Lung microvascular endothelial cell (primary cell): ENCODE measurements around the gene TMEM43. TPM values are rescaled to one million over a fixed set of nuclear protein-coding genes. Genes with fewer than 3 reads are reported as not detected.
"Not testable (repeated sequence)": the region's sequence is repeated elsewhere in the genome, so short reads cannot be mapped to it uniquely, and the experiment has no call there.

Source experiments
- DNase-seq, 2 donors: peaks; one replicate each; pipeline versions ENCODE4 v3.0.0 to v3.0.0-alpha.2; 2010; ENCODE audit warnings: low read depth in 2 of 2
- total RNA-seq: library from RNA; depleted of rRNA; stranded (reverse); fragments of >200 nt; gene quantifications from 2 replicates; pipeline ENCODE4 v1.2.1, GENCODE V29; 2014

The TMEM43 gene, protein sequence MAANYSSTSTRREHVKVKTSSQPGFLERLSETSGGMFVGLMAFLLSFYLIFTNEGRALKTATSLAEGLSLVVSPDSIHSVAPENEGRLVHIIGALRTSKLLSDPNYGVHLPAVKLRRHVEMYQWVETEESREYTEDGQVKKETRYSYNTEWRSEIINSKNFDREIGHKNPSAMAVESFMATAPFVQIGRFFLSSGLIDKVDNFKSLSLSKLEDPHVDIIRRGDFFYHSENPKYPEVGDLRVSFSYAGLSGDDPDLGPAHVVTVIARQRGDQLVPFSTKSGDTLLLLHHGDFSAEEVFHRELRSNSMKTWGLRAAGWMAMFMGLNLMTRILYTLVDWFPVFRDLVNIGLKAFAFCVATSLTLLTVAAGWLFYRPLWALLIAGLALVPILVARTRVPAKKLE
- total RNA-seq = 54.9 and 87.3 TPM in 2 replicates

DNA sequence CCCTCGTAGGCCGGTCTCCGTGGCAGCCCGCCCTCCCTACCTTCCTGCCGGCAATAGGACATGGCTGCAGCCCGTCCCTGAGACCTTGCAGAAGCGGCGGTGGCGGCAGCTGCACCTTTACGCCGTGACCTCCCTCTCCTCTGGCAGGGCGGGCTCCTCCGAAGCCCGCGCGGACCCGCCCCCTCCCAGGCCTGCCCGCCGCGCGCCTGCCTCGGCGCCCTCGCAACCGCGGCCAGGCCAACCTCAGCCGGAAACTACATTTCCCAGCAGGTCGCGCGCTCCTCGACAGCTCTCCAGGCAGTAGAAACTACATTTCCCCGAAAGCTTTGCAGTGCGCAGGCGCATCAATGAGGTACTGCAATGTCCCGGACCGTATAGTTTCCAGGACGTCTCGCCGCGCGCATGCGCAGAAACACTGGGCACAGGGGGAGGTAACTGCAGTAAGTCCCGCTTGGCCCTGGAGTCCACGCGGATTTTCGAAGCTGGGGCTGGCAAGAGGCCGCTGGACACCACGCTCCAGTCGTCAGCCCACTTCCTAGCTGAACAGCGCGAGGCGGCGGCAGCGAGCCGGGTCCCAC, at the start of gene TMEM43, which contains the start of gene CHCHD4:
Gene TMEM43 (plus strand): TSS at position 438 of the 578 bp plus-strand sequence. CDS start 142 bp downstream, outside the sequence.
Gene CHCHD4 (minus strand): TSS at position 256 of the 578 bp plus-strand sequence. CDS start 194 bp downstream, at position 62.
- DNase-seq = peak; percentile 99

DNA sequence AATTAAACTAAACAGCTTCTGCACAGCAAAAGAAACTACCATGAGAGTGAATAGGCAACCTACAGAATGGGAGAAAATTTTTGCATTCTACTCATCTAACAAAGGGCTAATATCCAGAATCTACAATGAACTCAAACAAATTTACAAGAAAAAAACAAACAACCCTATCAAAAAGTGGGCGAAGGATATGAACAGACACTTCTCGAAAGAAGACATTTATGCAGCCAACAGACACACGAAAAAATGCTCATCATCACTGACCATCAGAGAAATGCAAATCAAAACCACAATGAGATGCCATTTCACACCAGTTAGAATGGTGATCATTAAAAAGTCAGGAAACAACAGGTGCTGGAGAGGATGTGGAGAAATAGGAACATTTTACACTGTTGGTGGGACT, 49.6 kb upstream of the TMEM43 start:
- not testable (repeated sequence) for DNase-seq

DNA sequence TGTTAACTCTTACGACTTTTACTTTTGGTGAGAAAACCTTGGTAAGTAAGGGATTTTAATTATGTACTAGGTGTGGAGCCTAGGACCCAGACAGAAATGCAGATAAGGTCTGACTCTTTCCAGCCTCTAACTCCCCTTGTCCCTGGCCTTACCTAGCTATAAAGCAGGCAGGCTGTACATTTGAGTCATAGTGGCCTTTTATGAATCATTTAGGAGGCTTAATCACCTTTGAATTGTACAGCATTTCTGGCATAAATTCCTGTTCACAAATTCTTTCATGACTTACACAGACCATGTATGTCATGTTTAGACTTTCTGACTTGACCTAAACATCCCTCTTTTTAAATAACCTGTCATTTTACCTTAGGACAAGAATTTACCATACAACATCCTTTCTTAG, 47.5 kb upstream of the TMEM43 start:
- no peak for DNase-seq

DNA sequence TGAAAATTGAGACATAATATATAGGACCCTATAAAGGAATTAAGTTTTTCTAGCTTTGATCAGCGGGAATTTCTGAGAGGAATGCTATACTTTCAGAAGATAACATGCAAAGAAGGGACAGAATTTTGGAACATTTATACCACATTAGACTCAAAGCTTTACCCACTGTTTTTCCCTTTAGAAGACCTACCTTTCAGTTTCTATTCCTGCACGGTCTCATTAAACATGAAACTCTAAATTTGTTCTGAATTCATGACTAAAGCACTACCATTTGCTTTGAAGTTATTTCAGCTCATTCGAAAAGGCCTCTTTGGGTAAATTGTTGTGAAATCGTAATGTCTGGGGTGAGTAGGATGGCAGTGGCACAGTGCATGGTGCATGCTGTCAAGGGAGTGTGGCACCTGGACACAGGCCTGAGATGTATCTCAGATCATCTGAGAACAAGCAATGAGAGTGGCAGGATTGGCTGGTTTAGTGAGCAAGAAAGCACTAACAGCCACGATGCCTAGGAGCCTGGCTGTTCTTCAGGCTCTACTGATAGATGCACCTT, 42.7 kb upstream of the TMEM43 start:
- no peak for DNase-seq

DNA sequence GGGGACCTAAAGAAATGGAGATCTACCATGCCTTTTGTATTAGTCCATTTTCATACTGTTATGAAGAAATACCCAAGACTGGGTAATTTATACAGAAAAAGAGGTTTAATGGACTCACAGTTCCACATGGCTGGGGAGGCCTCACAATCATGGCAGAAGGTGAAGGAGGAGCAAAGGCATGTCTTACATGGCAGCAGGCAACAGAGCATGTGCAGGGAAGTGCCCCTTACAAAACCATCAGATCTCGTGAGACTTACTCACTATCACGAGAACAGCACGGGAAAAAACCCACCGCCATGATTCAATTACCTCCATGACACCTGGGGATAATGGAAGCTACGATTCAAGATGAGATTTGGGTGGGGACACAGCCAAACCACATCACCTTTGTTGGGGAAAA, 37.4 kb upstream of the TMEM43 start:
- DNase-seq = not testable (repeated sequence)

DNA sequence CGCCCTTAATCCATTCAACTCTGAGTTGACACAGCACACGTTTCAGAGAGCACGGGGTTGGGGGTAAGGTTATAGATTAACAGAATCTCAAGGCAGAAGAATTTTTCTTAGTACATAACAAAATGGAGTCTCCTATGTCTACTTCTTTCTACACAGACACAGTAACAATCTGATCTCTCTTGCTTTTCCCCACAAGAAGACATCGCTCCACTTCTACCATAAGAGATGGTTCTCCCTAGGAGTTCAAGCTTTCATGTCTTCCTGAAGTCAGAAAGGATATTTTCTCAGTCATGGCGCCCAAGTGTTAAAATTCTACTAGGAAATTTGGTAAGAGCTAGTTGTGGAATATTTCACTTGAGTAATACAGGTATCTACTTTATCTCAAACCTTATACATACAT, 32.9 kb upstream of the TMEM43 start:
- not testable (repeated sequence) for DNase-seq

DNA sequence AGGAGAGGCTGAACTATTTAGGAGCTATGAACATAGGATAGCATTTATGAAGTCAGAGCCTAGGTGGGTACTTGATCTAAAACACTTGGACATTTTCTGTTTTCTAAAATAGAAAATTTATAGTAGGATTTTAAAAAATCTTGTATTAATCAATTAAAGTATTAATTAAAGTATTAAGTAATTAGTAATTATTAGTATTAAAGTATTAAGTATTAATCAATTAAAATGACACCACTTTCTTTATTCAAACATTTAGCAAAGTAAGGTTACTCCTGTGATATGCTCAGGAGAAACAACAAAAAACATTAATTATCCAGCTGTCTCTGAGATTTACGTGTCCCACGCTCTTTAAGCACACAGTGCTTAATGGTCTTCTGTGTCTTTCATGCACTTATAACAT, 32.4 kb upstream of the TMEM43 start:
- DNase-seq = no peak

DNA sequence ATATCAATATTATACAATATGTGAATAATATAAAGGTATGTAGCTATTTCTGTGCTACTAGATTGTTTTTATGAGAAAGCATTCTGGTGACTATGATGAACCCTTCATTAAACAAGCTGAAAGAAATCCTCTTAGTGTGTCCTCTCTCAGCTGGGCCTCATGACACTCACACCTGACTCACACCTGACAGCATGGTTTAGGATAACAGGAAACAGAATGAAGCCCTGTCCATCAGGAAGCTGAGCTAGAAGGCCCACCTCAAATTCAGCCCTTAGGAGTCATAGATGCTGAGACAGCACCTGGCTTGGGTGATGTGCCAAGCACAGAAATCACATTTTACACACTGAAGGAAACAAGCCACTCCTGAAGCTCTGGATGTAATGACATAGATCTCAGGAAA, 31.0 kb upstream of the TMEM43 start:
- no peak for DNase-seq

DNA sequence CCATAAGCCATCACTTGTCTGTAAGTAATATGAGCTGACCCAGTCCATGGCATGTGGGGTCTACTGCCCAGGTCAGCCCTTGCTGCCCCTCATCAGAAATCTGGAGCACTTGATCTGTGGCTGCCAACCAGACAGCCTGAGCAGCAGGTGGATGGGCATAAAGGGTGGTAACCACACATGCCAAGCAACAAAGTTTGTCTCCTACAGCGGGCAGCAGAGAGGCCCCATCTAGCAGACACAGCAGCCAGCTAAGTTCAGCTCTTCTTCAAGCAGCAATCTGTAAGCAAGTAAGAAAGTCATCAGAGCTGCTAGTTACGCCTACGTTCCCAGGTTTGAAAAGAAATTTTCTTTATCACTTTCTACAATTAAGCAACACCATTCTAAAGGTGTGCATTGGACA, 28.1 kb upstream of the TMEM43 start:
- no peak for DNase-seq

DNA sequence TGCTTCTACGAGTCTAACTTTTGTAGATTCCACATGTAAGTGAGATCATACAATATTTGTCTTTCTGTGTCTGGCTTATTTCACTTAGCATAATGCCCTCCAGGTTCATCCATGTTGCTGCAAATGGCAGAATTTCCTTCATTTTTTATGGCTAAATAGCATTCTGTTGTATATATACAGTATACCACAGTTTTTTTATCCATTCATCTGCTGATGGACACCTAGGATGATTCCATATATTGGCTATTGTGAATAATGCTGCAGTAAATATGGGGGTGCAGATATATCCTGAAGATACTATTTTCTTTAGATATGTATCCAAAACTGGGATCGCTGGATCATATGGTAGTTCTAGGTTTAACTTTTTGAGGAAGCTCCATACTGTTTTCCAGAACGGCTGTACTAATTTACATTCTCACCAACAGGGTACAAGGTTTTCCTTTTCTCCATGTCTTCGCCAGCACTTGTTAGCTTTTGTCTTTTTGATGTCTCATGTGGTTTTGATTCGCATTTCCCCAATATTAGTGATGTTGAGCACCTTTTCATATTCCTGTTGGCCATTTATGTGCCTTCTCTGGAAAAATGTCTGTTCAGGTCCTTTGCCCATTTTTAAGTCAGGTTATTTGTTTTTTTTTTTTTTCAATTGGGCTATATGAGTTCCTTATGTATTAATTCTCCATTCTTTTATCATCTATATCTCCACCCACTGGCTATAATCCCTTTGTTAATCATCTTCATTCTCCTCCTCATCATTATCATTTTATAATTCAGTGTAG, 27.0 kb upstream of the TMEM43 start:
- DNase-seq = no peak

DNA sequence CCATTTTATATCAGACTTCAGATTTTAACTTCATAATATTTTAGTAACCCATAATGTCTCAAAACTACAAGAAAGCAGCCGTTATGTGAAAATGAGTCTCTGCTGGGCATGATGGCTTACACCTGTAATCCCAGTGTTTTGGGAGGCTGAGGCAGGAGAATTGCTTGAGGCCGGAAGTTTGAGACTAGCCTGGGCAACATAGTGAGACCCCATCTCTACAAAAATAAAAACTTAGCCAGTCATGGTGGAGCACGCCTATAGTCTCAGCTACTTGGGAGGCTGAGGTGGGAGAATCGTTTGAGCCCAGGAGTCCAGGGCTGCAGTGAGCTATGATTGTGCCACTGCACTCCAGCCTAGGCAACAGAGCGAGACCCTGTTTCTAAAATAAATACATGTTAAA, 15.0 kb upstream of the TMEM43 start:
- not testable (repeated sequence) for DNase-seq

DNA sequence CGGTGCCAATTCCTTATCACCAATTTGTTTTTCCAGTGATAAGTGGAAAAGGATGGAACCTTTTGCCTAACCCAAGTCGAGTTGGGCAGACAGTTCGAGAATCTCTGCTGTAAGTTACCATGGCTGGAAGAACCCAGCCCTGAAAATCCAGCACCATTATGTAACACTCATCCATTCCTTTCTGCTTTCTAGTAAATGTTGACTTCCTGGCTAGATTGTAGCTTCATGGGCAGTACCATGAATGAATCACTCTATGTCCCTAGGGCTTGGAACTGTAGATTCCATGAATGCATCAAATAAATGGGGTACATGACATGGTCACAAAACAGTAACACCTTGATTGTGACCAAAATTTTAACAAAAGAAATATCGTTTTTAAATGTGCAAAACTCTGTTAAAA, 14.2 kb upstream of the TMEM43 start:
- DNase-seq = no peak

DNA sequence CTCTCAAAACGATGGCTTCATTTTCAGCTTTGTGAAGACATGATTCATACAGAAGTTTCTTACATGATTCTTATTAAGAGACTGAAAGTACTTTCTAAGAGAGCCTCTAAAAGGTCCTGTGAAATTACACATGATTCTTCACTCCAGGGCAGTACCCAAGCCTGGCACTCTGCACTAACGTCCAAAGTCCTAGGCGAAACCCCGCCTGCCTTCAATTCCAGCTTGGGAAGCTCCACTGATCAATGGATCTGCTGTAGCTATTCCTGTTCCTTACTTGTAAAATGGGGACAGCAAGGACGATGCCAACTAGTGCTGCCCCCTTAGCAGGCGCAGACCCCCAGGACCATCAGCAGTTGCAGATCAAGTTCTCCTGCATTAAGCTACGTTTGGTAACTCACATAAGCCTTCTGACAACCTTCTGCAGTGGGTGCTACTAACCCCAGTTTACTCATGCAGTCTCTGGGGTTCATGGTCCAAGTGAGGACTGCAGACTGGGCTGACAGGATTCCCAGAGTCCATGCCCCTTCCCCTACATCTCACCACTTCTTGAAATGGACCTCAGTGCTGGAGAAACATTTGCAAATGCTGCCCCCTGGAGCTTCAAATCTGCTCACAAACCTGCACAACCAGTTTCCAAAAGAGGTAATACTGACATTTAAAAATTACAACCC, 10.8 kb upstream of the TMEM43 start:
- DNase-seq = peak in 1 of 2 donors; percentile 18

DNA sequence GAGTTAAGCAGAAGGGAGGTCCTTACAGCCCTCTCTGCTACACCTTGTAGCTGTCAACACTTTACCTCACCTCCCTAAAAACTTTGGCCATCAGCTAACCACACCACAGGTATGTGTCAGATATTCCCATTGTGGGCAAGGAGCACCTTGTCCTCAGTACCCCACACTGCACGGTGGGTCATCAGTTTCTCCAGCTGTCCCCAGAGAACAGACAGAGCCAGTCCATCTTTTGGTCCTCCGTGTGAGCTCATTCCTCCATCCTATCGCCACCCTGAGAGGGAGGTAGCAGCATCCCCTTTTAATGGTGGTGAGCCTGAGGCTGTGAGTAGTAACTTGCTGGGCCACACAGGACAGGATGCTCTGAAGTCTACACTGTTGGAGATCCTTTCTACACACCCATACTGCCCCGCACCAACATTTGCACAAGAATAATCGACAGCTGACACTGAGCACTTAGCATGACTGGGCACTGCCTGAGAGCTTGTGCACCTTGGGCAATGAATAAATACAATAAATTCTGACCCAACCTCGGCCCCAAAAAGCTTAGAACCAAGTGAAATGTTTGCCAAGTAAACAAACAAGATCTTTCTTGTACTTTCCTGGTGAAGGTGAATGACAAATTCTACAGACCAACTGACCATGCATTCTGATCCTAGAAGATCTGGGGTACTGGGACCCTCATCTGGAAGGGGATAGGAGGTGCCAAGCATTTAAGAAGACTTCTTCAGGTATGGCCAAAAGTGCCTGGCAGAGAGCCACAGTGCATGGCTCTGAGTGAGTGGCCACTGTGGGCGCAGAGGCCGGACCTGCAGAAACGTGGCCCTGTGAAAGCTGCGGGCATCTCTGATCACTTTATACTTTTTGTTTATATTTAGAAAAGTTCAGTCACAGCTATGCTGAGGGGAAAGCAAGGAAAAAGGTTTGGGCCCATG, 7.1 kb upstream of the TMEM43 start:
- no peak for DNase-seq

DNA sequence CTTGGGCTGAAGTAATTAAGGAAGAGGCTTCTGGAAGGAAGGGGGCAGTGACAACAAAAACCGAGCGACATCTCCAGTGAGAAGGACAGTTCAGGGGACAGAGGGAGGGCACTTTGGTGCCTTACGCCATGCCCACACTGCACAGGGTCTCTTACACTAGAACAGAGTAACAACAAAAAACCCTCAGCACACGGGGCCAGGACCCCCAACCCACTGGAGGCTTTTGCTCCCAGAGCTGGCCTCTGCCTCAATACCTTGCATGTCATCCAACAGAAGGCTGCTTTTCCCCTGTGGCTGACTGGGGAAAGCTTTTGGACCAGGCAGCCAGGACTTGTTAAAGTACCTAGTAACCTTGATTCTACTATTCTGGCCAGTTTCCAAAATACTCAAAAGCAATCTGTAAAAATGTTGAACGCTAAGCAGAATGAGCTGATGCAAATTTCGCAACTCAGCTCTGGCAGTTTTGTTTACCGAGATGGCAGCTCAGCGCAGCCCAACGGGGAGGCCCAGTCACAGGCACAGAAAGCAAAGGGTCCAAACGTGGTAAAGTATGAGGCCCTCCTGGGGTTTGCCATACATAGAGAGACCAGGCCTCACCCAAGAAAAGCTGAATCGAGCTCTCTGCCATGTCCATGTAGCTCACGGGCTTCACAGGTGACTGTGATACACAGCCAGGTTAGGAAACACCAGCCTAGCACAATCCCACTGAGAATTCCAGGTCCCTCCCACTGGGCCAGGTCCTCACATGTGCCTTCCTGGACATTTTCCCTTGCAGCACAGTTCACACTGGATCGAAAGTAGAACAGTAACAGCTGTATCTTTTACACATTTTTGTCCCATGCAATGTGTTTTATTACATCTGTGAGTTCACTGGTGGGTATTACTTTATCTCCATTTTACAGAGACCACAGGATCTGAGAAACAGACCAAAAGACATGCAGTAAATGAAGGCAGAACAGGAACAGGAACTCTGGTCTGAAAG, 6.2 kb upstream of the TMEM43 start:
- peak in 1 of 2 donors; percentile 25 for DNase-seq

DNA sequence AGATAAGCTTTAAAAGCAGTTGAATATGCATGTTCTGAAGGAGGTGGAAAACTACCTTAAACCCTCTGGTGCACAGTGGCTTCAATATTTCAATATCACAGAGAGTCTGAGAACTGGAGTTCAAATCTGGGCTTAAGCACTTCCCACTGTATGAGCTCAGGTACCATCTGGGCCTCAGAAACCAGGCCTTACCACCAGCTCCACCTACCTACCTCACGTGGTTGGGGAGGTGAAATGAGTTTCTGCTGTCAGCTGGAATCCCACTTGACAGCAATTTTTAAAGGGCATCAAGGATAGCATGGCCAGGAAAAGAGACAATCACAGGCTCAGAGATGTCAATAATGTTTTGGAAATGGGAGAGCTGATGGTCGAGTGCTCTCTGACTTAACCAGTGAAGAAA, 5.2 kb upstream of the TMEM43 start:
- no peak for DNase-seq

DNA sequence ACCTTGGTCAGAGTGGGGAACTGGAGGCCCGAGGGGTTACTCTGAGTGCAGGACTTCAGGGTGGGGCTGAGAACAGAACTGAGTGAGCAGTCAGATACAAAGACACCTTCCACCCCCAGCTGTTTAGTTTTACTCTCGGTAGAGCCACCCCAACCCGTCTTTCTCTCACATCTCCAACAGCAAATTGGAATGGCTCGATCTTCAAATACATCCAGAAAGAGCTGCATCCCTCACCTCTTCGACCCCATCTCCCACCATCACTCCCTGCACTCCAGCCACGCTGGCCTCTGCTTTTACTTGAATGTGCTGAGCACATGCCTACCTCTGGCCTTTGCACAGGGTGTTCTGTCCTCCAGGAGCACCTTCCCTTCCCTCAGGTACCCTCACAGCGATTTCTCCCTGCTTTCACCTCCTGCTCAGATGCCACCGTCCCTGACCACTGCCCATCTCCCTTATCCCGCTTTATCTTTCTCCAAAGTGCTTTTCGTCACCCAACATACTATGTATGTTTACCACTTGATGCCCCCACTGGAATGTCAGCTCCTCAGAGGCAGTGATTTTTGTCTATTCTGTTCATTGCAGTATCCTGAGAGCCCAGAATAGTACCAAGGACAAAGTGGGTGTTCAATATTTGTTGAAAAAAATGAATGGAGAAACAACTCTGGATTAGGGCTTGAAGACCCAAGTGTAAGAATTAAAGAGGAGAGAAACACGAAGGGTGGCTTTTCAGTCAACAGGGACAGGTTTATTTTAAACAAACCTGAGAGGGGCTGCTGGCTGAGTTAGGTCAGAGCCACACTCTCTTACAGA, 4.5 kb upstream of the TMEM43 start:
- DNase-seq = no peak

DNA sequence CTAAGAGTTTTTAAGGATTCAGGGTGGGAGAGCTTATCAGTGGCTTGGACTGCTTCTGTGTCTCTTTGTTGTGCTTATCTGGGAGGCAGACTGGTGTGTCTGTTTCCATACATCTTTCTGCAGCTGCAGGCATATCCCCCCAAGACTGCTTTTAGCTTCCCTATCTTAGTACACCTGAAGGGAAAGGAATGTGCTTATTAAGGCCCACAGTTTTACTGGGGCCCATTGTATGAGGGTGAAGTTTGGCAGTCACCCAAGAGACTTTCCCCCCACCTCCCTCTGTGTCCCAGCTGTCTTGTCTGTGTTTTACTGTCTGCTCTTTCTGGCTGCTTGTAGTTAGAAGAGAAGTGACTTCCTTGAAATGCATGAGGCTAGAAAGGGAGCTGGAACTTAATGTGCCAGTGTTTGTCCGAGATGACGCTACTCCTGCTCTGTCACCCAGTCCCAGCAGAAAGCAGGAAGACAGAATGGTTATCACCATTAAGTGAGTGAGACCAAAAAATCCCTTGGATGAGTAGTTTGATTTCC, 3.9 kb upstream of the TMEM43 start:
- not testable (repeated sequence) for DNase-seq
